Astrocyte (in vitro differentiated cells and primary cell): ENCODE results near the gene STK32A.

Source experiments
- CTCF ChIP-seq: IDR thresholded peaks from 2 replicates; pipeline ENCODE4 v1.5.1; 2011; ENCODE audit warnings: low read depth, mild to moderate bottlenecking, inconsistent platforms, low read length, moderate library complexity; ENCODE audit not compliant: insufficient read depth
- EZH2 ChIP-seq: IDR thresholded peaks from 2 replicates; pipeline ENCODE4 v1.6.1; 2012; ENCODE audit warnings: mild to moderate bottlenecking, low read length, inconsistent platforms; ENCODE audit not compliant: insufficient read depth

- no peak for TF ChIP-seq CTCF
- no peak for TF ChIP-seq EZH2
These were observed 86.7 kb downstream of the STK32A start for GRCh38 chr5:147321569-147321968.
